Aorta (tissue), 5 donors: Measurements from ENCODE around the gene RGS21. TPM values are rescaled to one million over a fixed set of nuclear protein-coding genes. Genes with fewer than 3 reads are reported as not detected.
"Not testable (repeated sequence)": the region's sequence is repeated elsewhere in the genome, so short reads cannot be mapped to it uniquely, and the experiment has no call there.

ENCODE experiments used
- ATAC-seq: fragments of 200-7000 bp; cut with Tn5 transposase; one replicate; pipeline ENCODE4 v1.9.1; 2022; ENCODE audit warnings: moderate library complexity; ENCODE audit not compliant: low FRiP score
- DNase-seq, 2 donors: peaks; one replicate each; pipeline ENCODE4 v3.0.0-alpha.2; 2020
- H3K27ac ChIP-seq, 2 donors: one replicate each; pipeline ENCODE4 v1.5.1; 2013; ENCODE audit warnings: low read length in 2 of 2, mild to moderate bottlenecking in 2 of 2, moderate library complexity in 2 of 2, control low read depth in 1 of 2, inconsistent platforms in 1 of 2, low read depth in 1 of 2
- H3K27me3 ChIP-seq, 2 donors: one replicate each; pipeline ENCODE4 v1.6.1; 2013; ENCODE audit warnings: control low read depth in 1 of 2, low read length in 1 of 2, mild to moderate bottlenecking in 1 of 2, moderate library complexity in 1 of 2; ENCODE audit not compliant: insufficient read depth in 2 of 2, control insufficient read depth in 1 of 2
- H3K36me3 ChIP-seq, 2 donors: one replicate each; pipeline ENCODE4 v1.6.1; 2013; ENCODE audit warnings: control low read depth in 1 of 2, low read length in 1 of 2, mild to moderate bottlenecking in 1 of 2; ENCODE audit not compliant: insufficient read depth in 2 of 2, control insufficient read depth in 1 of 2
- H3K4me1 ChIP-seq, 2 donors: one replicate each; pipeline ENCODE4 v1.6.1; 2013; ENCODE audit warnings: low read length in 2 of 2, control low read depth in 1 of 2, mild to moderate bottlenecking in 1 of 2, moderate library complexity in 1 of 2; ENCODE audit not compliant: insufficient read depth in 2 of 2, control insufficient read depth in 1 of 2
- H3K4me3 ChIP-seq, 2 donors: one replicate each; pipeline ENCODE4 v1.5.1; 2013; ENCODE audit warnings: low read length in 2 of 2, control low read depth in 1 of 2, mild to moderate bottlenecking in 1 of 2
- H3K9me3 ChIP-seq: one replicate; pipeline ENCODE4 v1.6.1; 2013; ENCODE audit warnings: mild to moderate bottlenecking, low read length; ENCODE audit not compliant: control insufficient read depth
- WGBS, 2 donors: extraction: QIAGEN DNeasy Blood & Tissue Kit; methylation state at CpG; one replicate each; pipeline ENCODE4 v1.1.7; 2013; 5-methylcytosine and 5-hydroxymethylcytosine counted together
- intact Hi-C, 2 donors: fragments of 100-400 bp; cut with DNase I; formaldehyde crosslinking; loops; one replicate each; pipeline versions ENCODE4 v1.14.2 to v1.15.0; 2022
- long read RNA-seq, 2 donors: library from polyadenylated mRNA; unstranded; transcript quantifications; one replicate each; pipeline ENCODE4 v2.0.0, GENCODE V29; 2020 to 2021
- polyA plus RNA-seq, 2 donors: library from polyadenylated mRNA; stranded (reverse); fragments of 200-250 nt; gene quantifications; one replicate each; pipeline ENCODE4 v1.2.3, GENCODE V29; 2013
- total RNA-seq, 2 donors: library from RNA; stranded (reverse); fragmentation: NEBNext Ultra II Directional; extraction: Animal tissue kit (Norgen Biotek cat#: 25700); gene quantifications; one replicate each; pipeline ENCODE4 v1.2.1, GENCODE V29; 2021
- donor health status: healthy with polysubstance abuse.
- donor health status: Bipolar disorder and iron deficiency.
- donor health status: DM: no; HTN: no; CAD: no.
- donor health status: DM: no; HTN: no; CAD: no.
- donor health status: DM: yes; HTN: yes; CAD: no.

RGS21 gene, protein sequence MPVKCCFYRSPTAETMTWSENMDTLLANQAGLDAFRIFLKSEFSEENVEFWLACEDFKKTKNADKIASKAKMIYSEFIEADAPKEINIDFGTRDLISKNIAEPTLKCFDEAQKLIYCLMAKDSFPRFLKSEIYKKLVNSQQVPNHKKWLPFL
- total RNA-seq, result not detected
- not detected for polyA plus RNA-seq
- long read RNA-seq, donor 1, result 0 reads
- long read RNA-seq, donor 2, result 0 reads

DNA sequence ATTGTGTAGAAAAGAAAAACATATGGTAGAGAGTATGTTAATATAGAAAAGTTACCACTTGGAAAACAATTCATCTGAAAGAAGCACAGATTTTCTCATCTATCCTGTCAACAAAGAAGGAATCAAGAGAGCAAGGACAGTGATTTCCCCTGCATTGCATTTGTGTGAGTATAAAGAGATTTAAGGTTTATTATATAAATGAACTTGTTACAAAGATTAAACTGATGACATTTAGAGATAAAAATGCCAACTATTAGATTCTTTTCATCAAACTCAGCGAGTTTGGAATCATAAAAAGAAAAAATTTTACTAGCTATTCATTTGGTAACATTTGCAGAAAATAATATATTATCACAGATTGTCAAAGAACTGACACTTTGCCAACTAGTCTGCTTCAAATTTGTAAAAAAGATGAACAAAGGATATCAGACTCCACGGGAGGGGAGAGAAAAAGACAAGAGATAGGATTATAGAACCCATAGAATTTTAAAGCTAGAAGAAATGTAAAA is at the start of gene RGS21:
Gene RGS21 (plus strand): TSS at position 51 of the 509 bp plus-strand sequence. CDS start 26,045 bp downstream, outside the sequence.
- no peak within 1 kb of the TSS for H3K4me3 ChIP-seq
- DNase-seq (no peak), ATAC-seq (no peak)
- intact Hi-C loops, result no loop called here
- WGBS, 2 donors, result 13 to 18% methylated on average over 2 of the region's 2 CpGs
- H3K4me1 ChIP-seq, result no peaks in the 10 kb centered on the region
- H3K27me3 ChIP-seq, result no peaks in the 10 kb centered on the region
- H3K9me3 ChIP-seq, result no peaks in the 10 kb centered on the region
- no peaks in the 10 kb centered on the region for H3K36me3 ChIP-seq
- no peak within 1 kb of the TSS for H3K27ac ChIP-seq

GRCh38 chr1:192268468-192269052 is 48.2 kb upstream of the RGS21 start:
- no peak for ATAC-seq
- intact Hi-C loops, result no loop called here

DNA sequence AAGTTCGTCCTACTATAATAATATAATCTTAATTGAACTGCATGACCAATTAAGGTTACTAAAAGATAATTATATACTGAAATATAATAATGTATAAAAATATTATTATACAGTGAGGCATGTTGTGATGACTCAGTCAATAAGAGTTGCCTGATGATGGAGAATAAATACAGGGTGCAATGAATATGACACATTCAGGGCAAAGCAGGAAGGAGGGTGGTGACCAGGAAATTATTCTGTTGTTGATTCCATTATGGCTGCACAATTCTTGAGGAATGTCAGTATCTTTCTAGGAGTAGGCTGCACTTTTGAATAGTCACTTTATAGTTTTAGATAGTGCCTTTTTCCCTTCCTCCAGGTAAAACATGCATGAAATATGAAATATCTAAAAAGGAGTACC is 46.4 kb upstream of the RGS21 start:
- no peak overlapping the region for H3K4me3 ChIP-seq
- DNase-seq, result no peak

More at GRCh38 chr1:192268468-192269052, 48.2 kb upstream of the RGS21 start:
- 84 to 87% methylated on average over 6 of the region's 6 CpGs for WGBS, 2 donors
- H3K27me3 ChIP-seq, result no peaks in the 10 kb centered on the region
- H3K27ac ChIP-seq, result no peak overlapping the region
- no peak for DNase-seq
- H3K36me3 ChIP-seq, result no peaks in the 10 kb centered on the region
- no peak overlapping the region for H3K4me3 ChIP-seq
- H3K4me1 ChIP-seq, result no peaks in the 10 kb centered on the region
- no peaks in the 10 kb centered on the region for H3K9me3 ChIP-seq

GRCh38 chr1:192272732-192273131 is 44.1 kb upstream of the RGS21 start:
- 75% methylated on average over 3 of the region's 3 CpGs for WGBS, 2 donors
- Histone ChIP-seq H3K27me3 (no peaks in the 10 kb centered on the region), H3K9me3 (no peaks in the 10 kb centered on the region), H3K36me3 (no peaks in the 10 kb centered on the region), H3K4me1 (no peaks in the 10 kb centered on the region), H3K27ac (no peak overlapping the region), H3K4me3 (no peak overlapping the region)
- no peak for ATAC-seq
- DNase-seq, result no peak
- intact Hi-C loops, result no loop called here

More for the DNA sequence above, 46.4 kb upstream of the RGS21 start:
- ATAC-seq, result no peak
- H3K27ac ChIP-seq, result no peak overlapping the region
- H3K27me3 ChIP-seq, result no peaks in the 10 kb centered on the region
- H3K9me3 ChIP-seq, result no peaks in the 10 kb centered on the region
- H3K36me3 ChIP-seq, result no peaks in the 10 kb centered on the region
- intact Hi-C loops, result no loop called here
- 84 to 97% methylated on average over 1 of the region's 1 CpG for WGBS, 2 donors
- H3K4me1 ChIP-seq, result no peaks in the 10 kb centered on the region

DNA sequence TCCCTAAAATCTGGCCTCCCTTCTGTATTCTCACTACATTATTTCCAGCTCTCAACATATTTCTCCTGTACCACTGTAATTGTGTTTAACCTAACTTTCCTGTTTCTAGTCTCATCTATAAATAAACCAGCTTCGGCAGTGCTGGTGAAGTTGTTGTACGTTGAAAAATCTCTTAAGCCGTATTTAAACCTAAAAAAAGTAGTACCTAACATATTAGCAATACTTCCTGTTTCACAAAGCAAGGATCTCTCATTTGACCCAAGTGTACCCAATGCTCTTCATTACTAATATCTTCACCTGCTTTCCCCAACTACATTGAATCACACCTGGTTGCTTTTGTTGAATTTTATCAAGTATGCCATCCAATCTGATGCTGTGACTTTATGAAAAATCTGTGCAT is 42.2 kb upstream of the RGS21 start:
- H3K27me3 ChIP-seq, result no peaks in the 10 kb centered on the region
- DNase-seq (no peak), ATAC-seq (no peak)
- H3K9me3 ChIP-seq, result no peaks in the 10 kb centered on the region
- intact Hi-C loops, result no loop called here
- no peaks in the 10 kb centered on the region for H3K4me1 ChIP-seq
- WGBS, 2 donors, result 27 to 43% methylated on average over 3 of the region's 3 CpGs
- H3K27ac ChIP-seq, result no peak overlapping the region
- H3K4me3 ChIP-seq, result no peak overlapping the region
- H3K36me3 ChIP-seq, result no peaks in the 10 kb centered on the region

DNA sequence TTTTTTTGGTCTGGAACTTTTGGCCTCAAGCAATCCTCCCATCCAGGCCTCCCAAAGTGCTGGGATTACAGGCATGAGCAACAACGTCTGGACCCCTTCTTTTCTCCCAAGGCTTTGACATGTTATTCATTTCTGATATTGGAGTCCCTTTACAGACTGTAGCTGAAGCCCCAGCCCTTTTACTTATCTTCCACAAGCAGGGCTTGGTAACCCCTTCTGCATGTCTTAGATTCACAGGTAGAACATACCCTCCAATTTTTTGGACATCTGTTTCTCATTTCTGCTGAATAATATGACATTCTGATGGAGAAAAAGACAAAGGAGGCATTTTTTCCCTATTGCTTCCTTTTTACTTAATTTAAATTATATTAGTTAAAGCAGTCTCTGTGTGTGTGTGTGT is 39.2 kb upstream of the RGS21 start:
- Histone ChIP-seq H3K9me3 (no peaks in the 10 kb centered on the region), H3K27ac (no peak overlapping the region), H3K36me3 (no peaks in the 10 kb centered on the region), H3K27me3 (no peaks in the 10 kb centered on the region), H3K4me1 (no peaks in the 10 kb centered on the region), H3K4me3 (no peak overlapping the region)
- DNase-seq (no peak), ATAC-seq (no peak)
- 46 to 70% methylated on average over 1 of the region's 1 CpG for WGBS, 2 donors
- intact Hi-C loops, result no loop called here

DNA sequence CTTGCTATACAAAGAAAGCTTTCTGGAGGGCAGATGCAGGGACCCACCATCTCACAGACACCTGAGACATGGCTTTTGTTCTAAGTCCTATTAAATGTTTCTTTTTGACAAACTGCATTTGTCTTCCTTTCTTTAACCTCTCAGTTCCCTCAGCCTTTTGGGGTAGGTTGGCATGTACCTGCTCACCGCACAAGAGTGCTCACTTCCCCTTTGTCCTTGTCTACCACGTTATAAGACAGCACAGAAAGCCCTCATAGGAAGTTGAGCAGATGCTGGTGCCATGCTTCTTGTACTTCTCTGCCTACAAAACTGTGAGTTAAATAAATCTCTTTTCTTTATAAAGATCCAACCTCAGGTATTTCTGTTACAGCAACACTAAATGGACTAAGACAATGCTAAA is 31.9 kb upstream of the RGS21 start:
- 72 to 88% methylated on average over 2 of the region's 2 CpGs for WGBS, 2 donors

GRCh38 chr1:192303029-192303428 is 13.8 kb upstream of the RGS21 start:
- Histone ChIP-seq H3K4me3 (no peak overlapping the region), H3K36me3 (no peaks in the 10 kb centered on the region), H3K27me3 (no peaks in the 10 kb centered on the region), H3K9me3 (no peaks in the 10 kb centered on the region), H3K4me1 (no peaks in the 10 kb centered on the region), H3K27ac (no peak overlapping the region)
- 50 to 67% methylated on average over 1 of the region's 1 CpG for WGBS, 2 donors
- ATAC-seq (no peak), DNase-seq (no peak)
- intact Hi-C loops, result no loop called here

More for the DNA sequence above, 31.9 kb upstream of the RGS21 start:
- intact Hi-C loops, result no loop called here
- no peak for DNase-seq
- Histone ChIP-seq H3K4me1 (no peaks in the 10 kb centered on the region), H3K27ac (no peak overlapping the region), H3K27me3 (no peaks in the 10 kb centered on the region), H3K36me3 (no peaks in the 10 kb centered on the region), H3K4me3 (no peak overlapping the region), H3K9me3 (no peaks in the 10 kb centered on the region)
- ATAC-seq, result no peak

DNA sequence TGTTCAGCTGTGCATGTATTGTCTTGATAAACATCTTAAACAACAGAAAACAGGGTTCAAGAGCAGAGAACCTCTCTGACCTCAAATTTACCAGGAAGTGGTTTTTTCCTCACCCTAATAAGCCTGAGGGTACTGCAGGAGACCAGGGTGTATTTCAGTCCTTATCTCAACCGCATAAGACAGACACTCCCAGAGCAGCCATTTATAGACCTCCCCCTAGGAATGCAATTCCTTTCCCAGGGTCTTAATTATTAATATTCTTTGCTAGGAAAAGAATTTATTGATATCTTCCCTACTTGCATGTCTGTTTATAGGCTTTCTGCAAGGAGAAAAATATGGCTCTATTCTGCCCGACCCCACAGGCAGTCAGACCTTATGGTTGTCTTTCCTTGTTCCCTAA is 8.5 kb upstream of the RGS21 start:
- DNase-seq, intact Hi-C loops, ATAC-seq, H3K27ac ChIP-seq, H3K27me3 ChIP-seq, H3K36me3 ChIP-seq, H3K4me1 ChIP-seq, H3K9me3 ChIP-seq, H3K4me3 ChIP-seq: not testable (repeated sequence)
- 88 to 96% methylated on average over 2 of the region's 2 CpGs for WGBS, 2 donors
